SKM-1 treated with dmso at 0.1 percent for 144 hours (cell line): Measurements from ENCODE around the gene SYT3.
"Not testable (repeated sequence)": the region's sequence is repeated elsewhere in the genome, so short reads cannot be mapped to it uniquely, and the experiment has no call there.

Experiments
- DNase-seq: peaks from one replicate; lab custom pipeline; 2025; ENCODE audit not compliant: unreplicated experiment; lab: John Stamatoyannopoulos, UW

Gene SYT3

GRCh38 chr19:50606059-50606836, 33.4 kb downstream of the SYT3 start:
- not testable (repeated sequence) for DNase-seq

- not testable (repeated sequence) for DNase-seq
Measured at GRCh38 chr19:50604264-50605073, 35.2 kb downstream of the SYT3 start.

- no peak for DNase-seq
Measured at GRCh38 chr19:50602935-50603334, 36.7 kb downstream of the SYT3 start.

GRCh38 chr19:50602496-50602895, 37.2 kb downstream of the SYT3 start:
- DNase-seq = no peak

- DNase-seq = no peak
Measured at GRCh38 chr19:50602089-50602422, 37.6 kb downstream of the SYT3 start.

GRCh38 chr19:50601407-50602088, 38.1 kb downstream of the SYT3 start:
- no peak for DNase-seq

GRCh38 chr19:50599427-50599826, 40.3 kb downstream of the SYT3 start:
- no peak for DNase-seq

GRCh38 chr19:50590191-50590590, 49.5 kb downstream of the SYT3 start:
- DNase-seq = no peak

- DNase-seq = not testable (repeated sequence)
Measured at GRCh38 chr19:50581795-50582660, 57.7 kb downstream of the SYT3 start.

- DNase-seq = no peak
Measured at GRCh38 chr19:50580970-50581634, 58.6 kb downstream of the SYT3 start.

GRCh38 chr19:50580240-50580639, 59.4 kb downstream of the SYT3 start:
- DNase-seq = no peak

GRCh38 chr19:50576769-50577168, 62.9 kb downstream of the SYT3 start:
- DNase-seq = not testable (repeated sequence)

GRCh38 chr19:50573741-50574461, 65.8 kb downstream of the SYT3 start:
- no peak for DNase-seq
